OCI-M2 (cell line): Measurements from ENCODE around the gene CABLES1.

ENCODE experiments used
- DNase-seq: peaks from one replicate; lab custom pipeline; 2025; ENCODE audit not compliant: unreplicated experiment; lab: John Stamatoyannopoulos, UW

CABLES1 gene

DNA sequence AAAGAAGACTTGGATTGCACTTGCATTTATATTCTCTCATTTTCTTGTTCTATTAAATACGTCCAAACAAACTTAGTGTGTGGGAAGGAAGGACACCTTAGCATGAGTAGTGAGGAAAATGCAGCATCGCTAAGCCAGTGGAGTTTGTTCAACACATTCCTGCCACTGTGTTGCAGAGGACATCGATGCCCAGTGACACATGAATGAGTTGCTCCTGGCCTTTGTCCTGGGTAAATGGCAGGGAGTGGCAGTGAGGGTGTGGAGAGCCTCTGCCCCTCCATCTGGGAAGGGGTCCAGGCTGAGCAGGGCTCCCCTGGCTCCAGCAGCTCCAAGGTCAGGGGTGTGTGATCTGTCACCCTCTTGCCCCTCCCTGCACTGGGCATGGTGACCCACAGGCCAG lies 75.9 kb downstream of the CABLES1 start:
- DNase-seq = no peak

DNA sequence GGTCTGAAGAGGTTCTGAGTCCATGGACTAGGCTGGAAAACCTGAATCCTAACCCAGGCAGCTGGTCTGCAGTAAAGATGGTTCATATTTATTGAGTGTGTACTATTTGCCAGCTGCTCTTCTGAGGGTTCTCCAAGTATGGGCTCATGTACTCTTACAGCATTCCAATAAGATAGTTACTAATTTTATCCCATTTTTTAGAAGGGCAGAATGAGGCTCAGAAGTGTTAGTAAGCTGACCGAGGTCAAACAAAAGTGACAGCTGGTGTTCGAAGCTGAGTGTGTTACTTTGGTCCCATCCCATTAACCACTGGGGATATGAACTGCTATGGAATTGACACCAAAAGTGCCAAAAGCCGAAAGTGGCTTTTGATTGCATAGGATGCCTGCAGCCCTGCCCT lies 76.9 kb downstream of the CABLES1 start:
- DNase-seq = no peak

DNA sequence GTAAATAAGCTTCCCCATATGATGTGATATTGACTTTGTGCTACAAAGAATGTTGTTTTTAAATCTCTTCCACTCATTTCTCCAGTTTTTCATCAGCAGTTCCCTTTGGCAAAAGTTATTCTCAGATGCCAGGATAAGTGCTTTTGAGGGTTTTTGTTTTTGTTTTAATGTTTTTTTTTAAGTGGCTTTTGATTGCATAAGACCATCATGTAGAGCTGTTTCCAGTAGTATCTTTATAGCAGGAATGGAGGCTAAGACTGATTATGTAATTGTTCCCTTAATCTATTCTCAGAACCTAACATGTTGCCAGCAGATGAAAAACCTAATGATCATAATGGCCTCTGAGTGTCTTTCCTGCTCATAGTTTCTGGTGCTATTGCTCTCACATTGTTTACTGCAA lies 77.9 kb downstream of the CABLES1 start:
- DNase-seq = no peak

DNA sequence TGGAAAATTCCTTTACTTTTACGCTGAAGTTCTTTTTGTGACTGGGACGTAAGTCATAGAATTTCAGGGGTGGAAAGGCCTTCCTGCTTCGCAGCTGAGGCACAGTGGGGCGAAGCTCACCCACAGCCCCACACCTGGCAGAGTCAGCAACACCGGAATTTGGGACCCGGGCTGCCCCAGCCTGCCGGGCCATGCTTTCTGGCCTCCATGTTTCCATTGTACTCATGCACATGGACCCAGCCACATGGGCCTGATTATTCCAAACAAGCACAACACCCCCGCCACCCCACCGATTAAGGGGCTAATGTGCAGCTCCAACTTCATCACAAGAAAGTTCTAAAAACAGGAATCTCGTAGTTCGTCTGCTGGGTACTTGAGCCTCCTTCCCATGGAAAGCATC lies 82.5 kb downstream of the CABLES1 start:
- DNase-seq = no peak

DNA sequence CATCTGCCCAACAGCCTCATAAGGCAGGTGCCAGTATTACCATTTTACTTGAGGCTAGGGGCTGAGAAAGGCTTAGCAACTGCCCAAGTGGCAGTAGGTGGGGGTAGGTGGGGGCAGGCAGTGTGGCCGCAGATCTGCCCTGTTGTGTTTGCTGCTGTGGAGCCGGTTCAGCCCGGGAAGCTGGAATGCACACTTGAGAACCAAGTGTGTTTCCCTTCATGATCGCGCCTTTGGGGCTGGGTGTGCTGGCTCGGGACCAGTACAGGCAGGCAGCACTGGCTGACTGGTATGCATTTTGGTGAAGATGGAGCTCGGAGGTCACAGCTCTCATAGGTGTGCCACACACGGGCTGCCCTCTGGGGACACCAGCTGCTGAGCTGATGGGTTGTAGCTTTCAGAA lies 85.1 kb downstream of the CABLES1 start:
- DNase-seq = no peak

DNA sequence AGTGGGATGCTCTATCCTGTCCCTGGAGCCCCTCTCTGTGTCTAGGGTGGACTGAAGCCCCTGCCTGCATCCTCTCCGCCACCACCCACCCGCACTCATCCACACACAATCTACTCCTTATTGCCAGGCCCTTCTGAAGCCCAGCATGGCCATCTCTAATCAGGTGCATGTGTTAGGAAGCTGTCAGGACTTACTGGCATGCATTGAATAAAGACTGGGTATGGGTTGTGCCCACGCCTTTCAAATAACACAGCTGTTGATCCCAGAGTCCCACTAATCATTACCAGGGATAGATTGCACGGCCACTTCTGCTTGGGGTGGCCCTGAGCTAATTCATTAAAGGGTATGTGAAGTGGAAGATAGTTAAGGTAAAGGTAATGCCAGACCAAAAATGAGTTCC lies 88.4 kb downstream of the CABLES1 start:
- DNase-seq = no peak

DNA sequence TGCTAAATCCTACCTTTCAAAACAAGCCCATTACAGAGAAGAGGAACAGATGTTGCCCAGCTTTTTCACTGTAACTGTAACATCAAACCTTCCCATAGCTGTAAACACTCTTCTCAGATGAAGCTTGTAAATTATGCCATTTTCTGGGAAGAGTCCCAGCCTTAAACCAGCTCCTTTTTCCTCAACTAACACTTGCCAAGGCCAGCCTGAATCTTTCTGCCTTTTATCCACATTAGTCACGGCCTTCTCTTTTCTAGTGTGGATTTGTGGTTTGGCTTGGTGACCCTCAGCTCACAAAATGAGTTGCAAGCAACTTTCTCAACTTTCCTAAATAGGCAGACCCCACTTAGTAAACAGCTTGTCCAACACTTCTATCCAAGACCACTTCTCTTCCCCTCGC lies 90.2 kb downstream of the CABLES1 start:
- DNase-seq = no peak

DNA sequence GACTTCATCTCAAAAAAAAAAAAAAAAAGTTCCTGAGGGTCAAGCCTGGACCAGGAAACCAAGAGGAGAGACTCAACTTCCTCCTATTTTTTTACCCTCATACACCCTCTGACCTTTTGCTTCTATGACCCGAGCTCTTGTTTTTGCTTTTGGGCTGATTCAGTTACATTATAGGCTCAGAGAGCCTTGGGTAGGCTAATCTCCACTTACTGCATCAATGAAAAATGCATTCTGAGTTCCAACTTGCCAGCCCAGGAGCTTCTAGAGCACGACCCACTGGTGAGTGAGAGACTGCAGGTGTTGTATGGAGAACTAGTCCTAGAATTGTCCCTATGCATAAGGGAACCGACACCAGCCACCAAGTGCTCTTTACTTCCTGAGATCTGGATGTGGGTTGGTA lies 91.1 kb downstream of the CABLES1 start:
- DNase-seq = no peak

DNA sequence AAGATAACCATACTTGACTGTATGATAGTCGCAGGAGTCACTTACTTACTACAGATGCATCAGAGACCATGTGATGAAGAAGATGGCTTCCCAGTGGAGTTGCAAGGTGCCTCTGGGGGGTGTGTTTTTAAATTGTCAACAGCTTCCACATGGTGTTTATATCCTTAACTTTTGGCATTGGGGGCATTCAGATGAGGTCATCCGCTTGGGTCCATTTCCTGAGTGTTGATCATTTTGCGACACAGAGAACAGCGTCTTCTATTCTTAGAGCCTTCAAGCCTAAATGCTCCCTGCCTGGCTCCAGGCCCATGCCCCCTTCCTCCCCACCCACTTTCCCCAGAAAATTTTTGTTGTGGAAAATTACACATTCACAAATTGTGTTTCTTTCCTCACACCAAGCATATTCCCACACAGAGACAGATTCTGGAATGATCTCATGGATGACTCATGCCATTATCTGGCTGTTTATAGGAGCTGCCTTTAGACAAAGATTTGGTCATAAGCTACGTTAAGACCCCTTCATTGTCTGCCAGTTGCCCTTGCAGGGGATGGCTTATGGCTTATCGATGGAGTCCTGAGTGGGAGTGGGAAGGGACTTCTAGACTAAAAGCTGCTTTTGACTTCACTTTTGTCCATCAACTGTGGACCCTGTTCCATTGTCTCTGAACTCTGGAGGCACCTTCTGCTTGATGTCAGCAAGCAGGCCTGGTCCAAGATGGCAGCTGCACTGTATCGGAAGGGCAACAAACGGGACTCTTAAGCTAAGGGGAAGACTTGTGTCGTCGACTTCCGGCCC lies 91.8 kb downstream of the CABLES1 start:
- no peak for DNase-seq

DNA sequence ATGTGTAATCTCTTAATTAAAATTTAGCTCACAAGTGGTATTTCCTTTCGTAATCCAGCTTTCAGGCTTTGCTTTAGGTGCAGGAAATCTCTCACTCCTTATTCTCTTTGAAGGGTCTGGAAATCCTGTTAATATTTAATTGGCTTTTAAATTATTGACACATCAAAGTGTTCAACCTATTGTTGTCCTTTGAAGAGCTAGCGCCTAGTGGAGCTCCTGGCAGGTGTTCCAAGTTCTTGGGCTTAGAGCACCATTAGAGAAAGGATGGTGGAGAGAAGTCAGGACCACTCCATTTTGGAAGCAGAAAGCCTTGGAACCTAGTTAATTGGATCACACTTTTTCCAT lies 92.4 kb downstream of the CABLES1 start:
- no peak for DNase-seq

DNA sequence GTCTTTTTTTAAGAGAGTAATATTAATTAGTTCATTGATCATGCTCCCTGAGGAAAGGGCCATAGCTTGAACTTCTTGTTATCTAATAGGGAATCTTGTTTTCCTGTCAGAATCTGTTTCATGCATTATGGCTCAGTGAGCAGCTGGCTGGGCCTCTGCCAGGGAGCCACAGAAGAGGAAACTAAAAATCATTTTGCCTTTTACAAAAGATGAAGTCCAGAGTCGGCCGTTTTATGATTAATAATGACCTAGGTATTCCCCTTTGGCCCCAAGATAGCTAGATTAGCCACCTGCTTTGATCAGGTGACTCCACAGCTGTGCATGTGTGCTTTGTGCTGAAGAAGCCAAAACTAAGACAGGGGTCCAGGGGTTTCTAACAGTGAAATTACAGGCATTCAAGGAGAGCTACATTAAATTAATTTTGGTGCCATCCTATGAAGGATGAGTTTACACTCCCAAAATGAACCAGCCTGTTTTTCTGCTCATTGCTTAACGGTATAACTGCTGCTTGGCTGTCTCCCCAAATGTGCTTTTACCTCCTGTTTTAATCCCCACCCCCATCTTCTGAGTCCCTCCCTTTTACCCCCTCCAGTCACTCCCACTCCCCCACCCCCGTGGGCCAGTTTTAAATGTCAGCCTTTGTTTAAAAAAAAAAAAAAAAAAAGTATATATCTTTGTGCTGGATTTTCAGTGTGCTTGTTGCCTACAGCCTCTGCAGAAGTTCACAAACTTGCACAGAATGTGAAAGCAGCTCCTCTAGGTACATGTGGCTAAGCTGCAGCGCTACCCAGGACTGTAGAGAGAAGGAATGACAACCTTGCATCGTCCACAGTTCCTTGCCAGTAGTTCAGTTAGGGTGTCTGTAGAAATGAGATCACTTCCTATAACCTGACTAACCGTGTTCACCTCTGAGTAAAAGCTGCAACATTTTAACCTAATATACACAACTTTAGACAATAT lies 93.1 kb downstream of the CABLES1 start:
- DNase-seq = no peak

DNA sequence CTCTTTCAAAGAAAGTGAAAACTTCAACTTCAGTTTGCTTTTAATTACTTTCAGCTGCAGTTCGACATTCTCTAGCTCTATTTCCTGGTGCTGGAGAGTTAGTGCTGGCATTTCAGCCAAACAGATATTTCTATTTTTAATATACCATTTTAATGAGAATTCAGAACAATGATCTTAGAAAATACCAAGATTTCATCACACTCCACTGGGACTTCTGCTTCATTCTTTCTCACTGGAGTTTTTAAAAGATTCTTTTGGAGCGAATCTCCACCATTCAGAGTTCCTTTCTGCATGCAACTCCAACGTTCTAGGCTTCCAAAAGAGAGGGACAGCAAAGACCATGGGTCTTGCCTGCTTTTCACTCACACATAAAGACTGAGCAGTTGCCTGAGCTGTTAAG lies 94.2 kb downstream of the CABLES1 start:
- DNase-seq = no peak

DNA sequence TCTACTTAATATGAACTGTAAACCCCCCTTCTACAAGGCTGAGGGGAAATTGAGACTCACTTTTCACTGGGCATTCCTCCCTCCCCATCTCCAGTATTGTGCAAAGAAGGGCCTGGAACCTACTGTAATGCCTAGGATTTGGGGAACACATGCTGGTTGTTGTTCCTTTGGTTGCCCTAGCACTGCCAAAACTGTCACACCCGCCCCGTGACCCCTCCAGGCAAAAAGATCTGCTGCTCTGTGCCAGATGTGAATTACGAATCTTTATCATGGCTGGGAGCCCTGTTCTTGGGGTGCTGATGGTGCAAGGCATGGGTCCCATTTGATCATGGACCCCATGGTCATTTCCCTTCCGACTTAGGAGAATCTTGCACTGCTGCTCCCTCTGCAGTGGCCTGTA lies 95.4 kb downstream of the CABLES1 start:
- no peak for DNase-seq

DNA sequence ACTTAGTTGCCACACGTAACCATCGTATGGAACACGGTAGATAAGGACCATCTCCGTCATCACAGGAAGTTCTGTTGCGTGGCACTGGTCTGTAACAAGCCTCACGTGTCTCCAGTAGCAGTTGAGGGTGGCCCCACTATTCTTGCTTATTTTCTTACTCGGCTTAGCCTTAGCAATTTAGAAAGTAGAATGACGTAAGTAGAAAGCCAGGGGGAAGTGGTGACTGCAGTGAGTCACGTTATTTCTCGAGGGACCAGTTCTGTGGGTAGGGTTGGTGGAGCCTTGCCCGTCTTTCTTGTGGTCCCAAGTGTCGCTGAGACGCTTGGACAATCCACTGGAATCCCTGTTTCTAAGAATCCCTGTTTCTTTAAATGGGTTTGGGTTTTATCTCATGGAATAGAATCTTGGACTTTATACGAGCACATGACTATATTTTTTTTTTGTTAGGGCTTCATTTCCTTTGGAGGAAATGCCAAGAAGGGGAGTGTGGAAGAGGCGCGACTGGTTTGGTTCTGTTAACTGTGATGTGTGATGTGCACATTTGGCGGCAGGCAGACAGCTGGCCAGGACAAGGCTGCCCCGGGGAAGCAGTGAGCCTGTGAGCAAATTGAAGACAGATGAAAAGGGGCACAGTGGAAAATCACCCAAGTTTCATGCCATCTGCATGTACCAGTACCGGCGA lies 96.2 kb downstream of the CABLES1 start:
- no peak for DNase-seq

DNA sequence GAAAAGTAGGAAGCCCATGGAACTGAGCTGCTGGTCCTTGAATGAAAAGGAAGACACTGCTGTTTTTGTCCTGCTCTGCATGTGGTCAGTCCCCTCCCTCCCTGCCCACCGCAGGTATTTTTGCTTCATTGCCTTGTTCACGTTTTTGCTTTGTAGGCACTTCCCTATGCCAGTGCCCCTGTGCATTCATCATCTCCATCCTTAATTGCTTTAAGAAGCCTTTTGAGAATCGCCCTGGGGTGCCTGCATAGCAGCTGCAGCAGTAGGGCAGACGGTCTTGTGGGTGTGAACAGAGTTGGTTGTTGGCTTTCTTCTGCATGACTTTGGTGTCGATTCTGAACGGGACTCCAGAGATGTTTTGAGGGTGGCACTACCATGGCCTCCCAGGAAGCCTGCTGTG lies 97.0 kb downstream of the CABLES1 start:
- no peak for DNase-seq

DNA sequence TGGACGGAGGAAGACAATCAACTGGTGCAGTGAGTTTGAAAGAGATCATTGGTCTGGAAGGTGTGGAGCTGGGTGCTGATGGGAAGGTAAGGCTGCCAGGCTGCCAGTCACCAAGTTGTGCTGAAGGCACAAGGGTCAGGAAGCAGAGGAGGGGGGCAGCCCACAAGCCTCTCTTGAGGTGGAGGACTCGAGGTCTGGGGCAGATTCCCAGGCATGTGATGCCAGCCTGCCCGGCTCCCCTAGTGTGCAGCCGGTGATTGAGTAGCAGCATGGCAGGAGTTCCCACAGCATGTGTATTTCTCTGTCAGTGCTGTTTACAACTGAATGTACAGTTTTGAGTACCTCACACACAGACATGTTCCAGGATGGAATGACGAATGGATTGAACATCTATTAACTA lies 99.3 kb downstream of the CABLES1 start:
- DNase-seq = no peak

DNA sequence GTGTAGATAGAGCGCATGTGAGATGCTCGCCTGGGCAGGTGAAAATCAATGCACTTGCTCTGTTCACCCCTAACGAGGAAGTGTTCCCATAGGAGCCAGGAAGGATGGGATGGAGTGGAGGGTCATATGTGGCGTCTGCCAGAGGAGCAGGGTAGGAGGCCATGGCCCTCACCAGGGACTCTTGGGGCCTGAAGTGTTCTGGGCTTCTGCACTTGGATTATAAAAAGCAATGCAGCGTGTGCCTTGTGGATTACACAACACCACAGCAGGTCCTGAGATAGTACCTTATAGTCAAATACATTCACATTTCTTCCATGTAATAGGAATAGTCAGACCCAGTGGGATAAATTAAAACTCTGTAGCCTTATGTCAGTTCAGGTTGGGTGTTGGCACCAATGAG lies 100.1 kb downstream of the CABLES1 start:
- no peak for DNase-seq

DNA sequence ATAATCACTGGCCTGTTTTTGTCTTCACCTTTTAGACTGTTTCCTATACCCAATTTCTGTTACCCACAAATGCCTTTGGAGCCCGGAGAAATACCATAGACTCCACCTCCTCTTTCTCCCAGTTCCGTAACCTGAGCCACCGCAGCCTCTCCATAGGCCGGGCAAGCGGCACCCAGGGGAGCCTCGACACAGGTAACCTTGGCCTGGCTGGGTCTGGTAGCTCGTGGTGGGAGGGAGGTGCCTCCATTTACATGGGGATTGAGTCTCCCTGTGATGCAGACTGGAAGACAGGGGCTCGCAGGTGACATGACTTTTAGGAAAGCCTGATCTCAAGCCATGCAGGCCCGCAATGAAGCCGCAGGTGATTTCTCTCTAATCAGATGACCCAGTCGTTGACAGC lies 100.6 kb downstream of the CABLES1 start:
- no peak for DNase-seq

DNA sequence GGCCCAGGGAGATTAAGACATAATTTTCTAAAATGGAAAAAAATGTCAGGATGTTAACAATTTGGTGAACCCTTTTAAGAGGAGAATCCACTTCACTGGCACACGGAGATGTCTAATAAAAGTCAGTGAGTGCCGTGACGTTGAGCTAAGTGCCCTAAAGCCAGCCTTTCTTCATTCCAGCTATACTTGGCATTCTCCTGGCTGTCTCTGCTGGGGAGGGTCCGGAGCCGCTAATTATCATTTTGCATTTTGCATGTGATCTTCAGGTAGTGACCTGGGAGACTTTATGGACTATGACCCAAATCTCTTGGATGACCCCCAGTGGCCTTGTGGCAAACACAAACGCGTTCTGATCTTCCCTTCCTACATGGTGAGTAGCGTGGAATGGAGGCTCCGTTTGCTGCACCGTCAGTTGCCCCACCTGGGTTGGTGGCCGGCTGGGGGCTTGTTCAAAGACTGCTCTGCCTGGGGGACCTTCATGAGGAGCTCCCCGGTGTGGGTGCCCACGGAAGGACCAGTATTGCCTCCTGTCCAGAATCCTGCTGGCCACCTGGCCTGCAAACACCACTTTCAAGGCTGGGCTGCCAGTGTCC lies 101.7 kb downstream of the CABLES1 start:
- no peak for DNase-seq

DNA sequence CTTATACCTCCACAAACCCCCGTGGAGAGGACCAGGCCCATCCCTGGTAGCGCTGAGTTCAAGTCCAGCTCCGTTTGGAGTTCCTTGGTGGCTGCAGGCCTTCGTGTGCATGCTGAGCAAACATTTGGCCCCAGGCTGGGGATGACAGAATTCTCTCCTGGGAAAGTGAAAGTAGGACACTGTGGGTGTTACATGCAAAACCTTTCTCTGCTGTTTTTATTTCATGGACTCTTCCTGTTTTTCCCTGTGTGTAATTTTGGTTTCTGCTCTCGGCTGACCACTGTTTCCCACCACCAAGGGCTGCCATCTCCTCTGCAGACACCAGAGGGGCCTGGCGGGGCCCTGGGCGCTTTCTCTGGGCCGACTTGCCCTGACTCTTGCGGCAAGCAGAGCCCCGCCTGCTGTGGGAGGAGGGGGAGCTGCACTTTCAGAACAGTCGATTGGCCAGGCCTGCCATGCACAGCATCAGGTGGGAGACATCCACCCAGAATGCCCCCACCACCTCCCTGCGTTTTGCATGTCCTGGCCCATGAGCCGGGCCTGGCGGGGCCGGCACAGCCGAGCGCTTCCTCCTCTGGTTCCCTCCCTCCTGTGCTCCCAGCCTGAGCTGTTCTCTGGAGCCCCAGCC lies 102.4 kb downstream of the CABLES1 start:
- no peak for DNase-seq

DNA sequence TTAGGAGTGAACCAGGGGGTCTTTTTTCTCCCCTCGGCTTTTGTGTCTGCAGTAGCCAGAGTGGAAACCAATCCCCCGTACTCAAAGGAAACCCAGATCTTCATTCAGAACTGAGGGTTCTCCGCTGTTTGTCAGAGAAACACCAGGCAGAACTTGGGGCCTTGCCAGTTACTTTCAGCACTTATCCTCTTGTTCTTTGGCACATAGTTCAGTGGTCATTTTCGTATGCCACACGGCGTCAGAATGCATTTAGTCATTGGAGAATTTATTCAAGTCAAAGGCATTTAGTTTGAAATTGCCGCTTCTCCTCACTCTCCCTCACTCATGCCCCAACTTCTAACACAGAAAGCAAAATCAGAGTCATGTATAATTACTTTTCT lies 102.9 kb downstream of the CABLES1 start:
- DNase-seq = no peak
